Stimulated activated CD4-positive, alpha-beta T cell treated with anti-CD3 and anti-CD28 coated beads, Interleukin-12 subunit alpha, Interleukin-12 subunit beta, amount 100 ng/mL, for 48 hours (primary cell): Measurements from ENCODE around the gene KRT33A.
"Not testable (repeated sequence)": the region's sequence is repeated elsewhere in the genome, so short reads cannot be mapped to it uniquely, and the experiment has no call there.

Experiments used
- DNase-seq, 3 donors: peaks; one replicate each; pipeline ENCODE4 v3.0.0-alpha.2; 2020; ENCODE audit warnings: low read depth in 2 of 3, low spot score in 1 of 3

The KRT33A gene

GRCh38 chr17:41366070-41366469 lies 15.4 kb upstream of the KRT33A start:
- DNase-seq: no peak

- DNase-seq: no peak
Observed at GRCh38 chr17:41363881-41364280, 13.3 kb upstream of the KRT33A start.

GRCh38 chr17:41360296-41360995 lies 9.8 kb upstream of the KRT33A start:
- DNase-seq: no peak

DNA sequence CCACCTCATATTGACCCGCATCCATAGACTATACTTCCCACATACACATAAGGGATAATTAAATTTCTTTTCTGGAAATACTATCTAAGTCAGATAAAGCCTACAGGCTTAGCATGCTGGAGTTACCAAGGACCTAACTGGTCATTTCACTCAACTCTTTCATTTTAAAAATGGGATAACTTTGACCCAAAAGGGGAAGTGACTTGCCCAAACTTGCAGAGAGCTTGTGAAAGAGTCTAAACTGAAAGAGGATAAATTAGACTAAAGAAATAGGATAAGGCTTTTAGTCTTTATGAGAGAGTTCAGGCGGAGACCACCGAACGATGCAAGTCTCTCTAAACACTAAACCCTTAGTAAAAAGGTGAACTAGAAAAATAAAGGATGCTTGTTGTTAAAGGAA lies 3.9 kb upstream of the KRT33A start:
- no peak for DNase-seq

DNA sequence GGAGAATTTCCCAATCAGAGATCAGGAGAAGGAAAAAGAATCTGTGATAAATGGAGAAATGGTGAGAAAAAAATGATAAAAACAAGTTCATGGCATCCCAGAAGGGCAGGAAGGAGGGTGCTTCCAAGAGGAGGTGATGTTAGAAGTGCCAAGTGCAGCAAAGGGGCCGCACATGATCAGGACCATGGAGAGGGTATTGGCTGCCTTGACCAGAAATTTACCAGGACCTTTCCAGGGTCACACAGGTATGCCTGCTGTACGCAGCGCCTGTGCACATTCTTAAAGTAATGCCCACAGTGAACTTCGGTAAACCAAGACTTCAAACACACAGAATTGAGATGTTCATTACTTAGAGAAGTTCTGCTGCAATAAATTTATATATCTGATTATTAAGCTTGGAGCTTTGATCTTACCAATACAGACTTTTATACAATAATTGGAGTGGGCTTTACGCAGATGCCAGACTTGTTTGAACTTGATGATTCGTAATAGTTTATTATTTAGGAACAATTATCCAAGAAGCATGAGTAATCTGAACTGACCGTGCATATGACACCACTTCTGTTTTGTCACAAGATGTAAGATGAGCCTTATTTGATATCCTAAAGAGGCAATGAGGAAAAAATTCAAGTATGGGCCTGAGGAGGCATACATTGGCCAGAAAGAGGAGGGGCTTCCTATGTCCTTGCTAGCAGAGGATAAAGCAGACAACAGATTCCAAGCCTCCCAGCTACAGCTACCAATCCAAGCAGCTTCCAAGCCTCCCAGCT lies 2.2 kb upstream of the KRT33A start:
- DNase-seq: no peak

GRCh38 chr17:41351177-41351576 lies 549 bp upstream of the KRT33A start:
- DNase-seq: no peak

DNA sequence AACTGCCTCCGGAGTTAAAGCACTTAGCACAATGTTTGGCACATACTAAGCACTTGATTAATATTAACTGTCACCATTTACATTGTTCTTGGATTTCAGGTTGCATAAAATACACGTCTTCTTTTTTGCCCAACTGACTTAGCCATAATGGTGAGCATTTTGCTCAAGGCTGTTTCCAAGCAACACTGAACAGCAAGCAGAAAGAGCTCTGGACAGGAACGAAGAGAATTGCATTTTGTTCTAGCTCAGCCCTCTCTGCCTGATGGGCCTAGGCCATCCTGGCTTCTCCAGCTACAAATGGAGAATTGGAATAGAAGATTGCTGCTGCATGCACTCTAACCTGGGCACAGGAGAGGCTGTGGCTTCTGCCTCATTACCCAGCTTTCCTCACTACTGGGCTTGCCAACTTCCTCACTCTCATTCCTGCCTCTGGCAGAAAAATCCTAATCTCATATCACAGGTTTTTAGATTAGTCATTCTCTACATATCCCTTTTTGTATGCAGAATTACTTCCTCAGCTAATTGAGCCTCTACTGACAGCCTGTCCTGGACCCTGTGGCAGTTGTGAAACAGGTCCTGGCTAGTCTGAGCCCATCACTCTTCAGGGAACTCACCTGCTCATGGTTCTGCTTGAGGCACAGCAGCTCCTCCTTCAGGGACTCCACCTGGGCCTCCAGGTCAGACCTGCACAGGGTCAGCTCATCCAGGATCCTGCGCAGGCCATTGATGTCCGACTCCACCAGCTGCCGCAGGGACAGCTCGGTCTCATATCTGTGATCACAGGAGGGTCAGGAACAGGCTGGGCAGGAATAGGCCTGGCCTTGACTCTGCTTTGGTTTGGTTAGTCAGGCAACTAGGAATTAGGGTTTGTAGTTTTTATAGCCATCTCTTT lies 2.5 kb downstream of the KRT33A start:
- DNase-seq: no peak

DNA sequence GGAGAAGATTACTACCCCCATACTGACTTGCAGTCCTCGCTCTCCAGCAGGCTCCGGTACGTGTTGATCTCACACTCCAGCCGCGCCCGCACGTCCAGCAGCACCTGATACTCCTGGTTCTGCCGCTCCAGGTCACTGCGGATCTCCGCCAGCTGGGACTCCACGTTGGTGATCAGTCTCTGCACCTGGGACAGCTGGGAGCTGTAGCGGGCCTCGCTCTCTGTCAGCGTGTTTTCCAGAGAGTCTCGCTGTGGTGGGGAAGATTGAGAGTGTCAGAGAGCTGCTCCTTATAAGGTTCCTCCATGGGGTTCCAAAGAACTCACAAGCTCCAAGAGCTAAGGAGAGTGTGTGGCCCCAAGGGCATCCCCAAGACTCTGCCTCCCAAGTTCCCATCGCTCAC lies 4.2 kb downstream of the KRT33A start:
- DNase-seq: not testable (repeated sequence)

DNA sequence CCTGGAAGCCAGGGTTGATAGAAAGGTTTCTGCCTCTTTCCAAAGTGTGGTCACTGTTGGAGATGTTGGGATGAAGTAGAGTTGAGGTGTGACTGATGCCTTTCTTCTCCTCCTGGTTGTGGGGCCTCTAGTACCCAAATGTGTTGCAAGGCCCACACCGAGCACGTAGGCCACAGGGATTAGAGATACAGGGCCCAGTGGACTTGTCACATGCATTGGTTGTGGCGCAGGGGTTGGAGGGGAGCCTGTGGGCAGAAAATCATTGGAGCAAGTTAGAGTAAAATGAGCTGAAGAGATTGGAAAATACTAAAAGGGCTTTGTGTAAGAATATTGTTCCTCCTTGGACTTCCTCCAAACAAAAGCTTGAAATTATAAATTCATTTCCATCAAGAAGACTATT lies 4.6 kb downstream of the KRT33A start:
- DNase-seq: no peak

GRCh38 chr17:41343029-41343428 lies 7.6 kb downstream of the KRT33A start:
- DNase-seq: no peak

DNA sequence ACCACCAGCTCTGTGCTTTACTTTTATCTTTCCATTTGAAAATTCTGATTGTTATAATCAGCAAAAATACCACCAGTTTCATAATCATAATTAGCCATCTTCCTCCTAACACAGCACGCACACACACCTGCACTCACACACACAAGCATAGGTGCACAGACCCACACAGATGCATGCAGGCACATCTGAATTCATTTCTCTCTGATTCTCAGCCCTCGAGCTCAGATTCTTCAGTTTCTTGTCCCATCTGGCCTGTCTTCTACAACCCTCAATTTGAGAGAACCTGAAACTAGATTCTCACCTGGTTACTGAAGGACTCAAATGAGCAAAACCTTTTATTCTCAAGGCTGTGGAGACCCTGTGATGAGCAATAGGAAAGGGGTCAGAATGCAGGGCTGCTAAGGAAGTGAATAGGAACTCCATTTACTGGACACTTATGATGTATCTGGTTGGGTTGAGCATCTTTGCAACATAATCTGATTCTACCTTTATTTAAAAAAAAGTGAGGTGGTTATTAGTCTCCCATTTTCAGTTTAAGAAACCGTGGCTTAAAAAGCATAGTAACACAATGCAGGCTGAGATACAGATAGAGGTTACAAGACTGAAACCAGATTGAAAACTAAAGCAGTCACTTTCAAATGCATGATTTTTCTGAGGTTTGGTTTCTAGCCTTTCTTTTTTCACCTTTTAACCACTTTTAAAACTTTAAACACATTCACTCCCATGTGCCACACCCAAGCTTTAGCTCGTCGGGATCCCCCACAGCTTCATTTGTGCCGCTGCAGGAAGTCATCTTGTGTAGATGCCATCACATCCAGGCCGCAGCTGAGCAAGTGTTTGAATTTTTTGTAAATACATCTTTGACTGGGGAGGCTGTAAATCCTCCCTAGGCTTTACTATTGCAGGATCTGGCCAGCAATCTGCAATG lies 9.4 kb downstream of the KRT33A start:
- DNase-seq: peak in 1 of 3 donors; percentile 15

- DNase-seq: no peak
Observed at GRCh38 chr17:41340494-41340893, 10.1 kb downstream of the KRT33A start.

- no peak for DNase-seq
Observed at GRCh38 chr17:41339571-41340172, 11.0 kb downstream of the KRT33A start.

GRCh38 chr17:41338961-41339485 lies 11.6 kb downstream of the KRT33A start:
- peak in 1 of 3 donors; percentile 24 for DNase-seq

DNA sequence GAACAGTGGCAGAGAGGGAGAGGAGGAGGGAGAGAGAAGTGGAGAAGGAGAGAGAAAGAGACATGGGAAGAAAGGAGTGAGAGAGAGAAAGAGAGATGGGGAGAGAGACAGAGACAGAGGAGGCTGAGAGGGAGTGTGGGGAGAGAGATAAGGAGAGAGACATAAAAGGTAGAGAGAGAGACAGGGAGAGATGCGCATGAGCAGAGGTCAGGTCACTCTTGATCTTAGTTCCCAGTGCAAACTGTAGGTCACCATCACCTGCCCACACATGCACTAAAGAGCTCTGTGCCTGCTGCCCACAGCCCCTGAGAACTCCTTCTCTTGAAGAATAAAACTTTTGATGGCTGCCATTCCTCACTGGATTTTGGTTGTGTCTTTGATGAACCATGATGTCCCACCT lies 14.9 kb downstream of the KRT33A start:
- DNase-seq: no peak

GRCh38 chr17:41334385-41335305 lies 16.0 kb downstream of the KRT33A start:
- no peak for DNase-seq

GRCh38 chr17:41333836-41334235 lies 16.8 kb downstream of the KRT33A start:
- DNase-seq: no peak

- DNase-seq: no peak
Observed at GRCh38 chr17:41333098-41333497, 17.5 kb downstream of the KRT33A start.

DNA sequence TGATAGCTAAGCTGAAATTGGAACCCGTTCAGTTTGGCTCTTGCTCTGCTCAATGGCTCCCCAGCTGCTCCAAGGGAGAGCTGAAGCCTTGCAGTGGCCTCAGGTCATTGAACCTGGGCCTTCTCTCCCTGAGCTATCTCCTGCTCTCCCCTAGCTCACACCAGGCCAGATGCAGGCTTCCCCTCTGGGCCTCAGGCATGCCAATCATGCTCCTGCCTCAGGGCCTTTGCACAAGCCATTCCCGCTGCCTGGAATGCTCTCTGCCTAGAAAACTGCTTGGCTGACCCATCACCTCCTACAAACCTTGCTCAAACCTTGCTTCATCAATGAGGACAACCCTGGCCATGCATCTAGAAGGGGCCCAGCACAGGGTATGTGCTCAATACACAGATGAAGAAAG lies 18.4 kb downstream of the KRT33A start:
- DNase-seq: no peak
